HepG2 (cell line): ENCODE results near the gene SH3PXD2A.

Source experiments
- GTF2F1 ChIP-seq: fragments of 150-350 bp; IDR thresholded peaks from 2 replicates; pipeline ENCODE4 v1.6.1; 2014; ENCODE audit warnings: low read length
- POLR2A ChIP-seq, 2 experiments: IDR thresholded peaks; 2 replicates each; pipeline ENCODE4 v1.6.1; 2011; ENCODE audit warnings: low read depth in 2 of 2, low read length in 2 of 2, mild to moderate bottlenecking in 1 of 2, moderate library complexity in 1 of 2; ENCODE audit not compliant: insufficient read depth in 1 of 2
- RELA ChIP-seq: sonication (generic); formaldehyde crosslinking; IDR thresholded peaks from 2 replicates; pipeline ENCODE4 v1.4.0; 2020; ENCODE audit warnings: missing genetic modification reagents
- TBP ChIP-seq: sonication (generic); formaldehyde crosslinking; IDR thresholded peaks from 2 replicates; pipeline ENCODE4 v1.5.0; 2020; ENCODE audit warnings: missing genetic modification reagents
- ZZZ3 ChIP-seq: sonication (generic); formaldehyde crosslinking; IDR thresholded peaks from 2 replicates; pipeline ENCODE4 v1.4.0; 2020; ENCODE audit warnings: missing genetic modification reagents, mild to moderate bottlenecking, borderline replicate concordance

GRCh38 chr10:103847346-103847745 is 8.0 kb downstream of the SH3PXD2A start:
- TF ChIP-seq ZZZ3 (CRISPR knock-in tag), result no peak
- TF ChIP-seq POLR2A (IDR thresholded peaks at IDR 0.05; ENCODE audit: insufficient read depth in 1 of 2, low read depth in 2 of 2, low read length in 2 of 2), result no peak
- TF ChIP-seq GTF2F1, result no peak
- no peak for TF ChIP-seq TBP (CRISPR knock-in tag)
- TF ChIP-seq RELA (CRISPR knock-in tag), result no peak
